HG02763 (cell line): ENCODE measurements around the gene KRTAP10-8.
"Not testable (repeated sequence)": the region's sequence is repeated elsewhere in the genome, so short reads cannot be mapped to it uniquely, and the experiment has no call there.

ENCODE experiments used
- ATAC-seq: cut with Tn5 transposase; IDR thresholded peaks from one replicate; pipeline ENCODE4 v1.9.1; 2021; ENCODE audit warnings: mild to moderate bottlenecking, moderate library complexity; ENCODE audit not compliant: unreplicated experiment

Gene KRTAP10-8

GRCh38 chr21:44616591-44616926 is 4.7 kb downstream of the KRTAP10-8 start:
- ATAC-seq: no peak

DNA sequence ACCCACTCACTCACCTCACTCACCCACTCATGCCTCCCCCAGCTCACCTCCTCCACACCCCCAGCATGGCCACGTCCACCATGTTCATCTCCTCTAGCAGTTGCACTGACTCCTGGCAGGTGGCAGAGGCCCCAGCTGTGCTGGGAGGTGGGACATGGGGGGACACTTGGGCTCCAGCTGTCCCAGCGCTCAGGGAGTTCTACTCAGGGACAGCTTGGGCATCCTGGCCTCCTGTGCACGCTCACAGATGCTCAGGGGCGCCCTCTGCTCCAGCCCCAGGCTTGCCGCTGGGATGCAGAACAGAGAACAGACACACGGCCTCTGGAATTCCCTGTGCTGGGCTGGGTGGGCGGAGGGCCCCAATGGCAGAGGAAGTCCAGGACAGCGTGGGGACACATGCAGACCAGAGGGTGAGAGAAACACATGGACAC is 5.2 kb downstream of the KRTAP10-8 start:
- no peak for ATAC-seq

DNA sequence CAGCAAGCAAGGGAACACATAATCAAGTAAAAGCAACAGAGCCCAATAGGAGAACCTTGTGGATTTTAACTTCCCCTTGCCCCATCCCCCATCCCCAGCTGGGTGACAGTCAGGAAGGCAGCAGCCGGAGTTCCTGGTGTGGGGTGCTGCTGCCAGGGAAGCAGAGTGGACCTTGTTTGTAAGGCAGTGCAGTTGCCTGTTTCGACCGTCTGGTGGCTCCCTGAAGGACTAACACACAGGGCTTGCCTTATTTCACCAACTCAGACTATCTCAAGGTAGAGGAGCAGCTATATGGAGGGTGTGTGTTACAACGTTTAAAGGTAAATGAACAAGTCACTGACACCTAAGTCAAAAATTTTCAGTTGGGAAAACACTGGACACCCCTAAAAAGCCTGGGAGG is 6.6 kb downstream of the KRTAP10-8 start:
- ATAC-seq: no peak

DNA sequence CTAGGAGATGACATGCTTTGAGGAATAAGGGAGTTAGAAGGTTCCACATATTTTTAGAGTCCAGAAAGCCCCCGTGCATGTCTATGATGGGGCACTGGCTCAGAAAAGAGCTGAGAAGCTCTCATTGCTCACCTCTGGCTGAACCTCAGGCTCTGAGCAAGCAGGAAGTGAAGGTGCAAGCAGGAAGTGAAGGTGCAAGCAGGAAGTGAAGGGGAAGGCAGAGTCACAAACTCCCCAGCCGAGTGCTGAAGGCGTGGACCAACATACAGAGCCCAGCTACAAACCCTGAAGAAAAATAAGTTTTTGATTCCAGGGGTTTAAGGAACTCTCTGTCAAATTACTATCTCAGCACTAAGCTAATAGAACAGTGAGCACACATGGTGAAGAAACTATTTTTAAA is 7.0 kb downstream of the KRTAP10-8 start:
- no peak for ATAC-seq

DNA sequence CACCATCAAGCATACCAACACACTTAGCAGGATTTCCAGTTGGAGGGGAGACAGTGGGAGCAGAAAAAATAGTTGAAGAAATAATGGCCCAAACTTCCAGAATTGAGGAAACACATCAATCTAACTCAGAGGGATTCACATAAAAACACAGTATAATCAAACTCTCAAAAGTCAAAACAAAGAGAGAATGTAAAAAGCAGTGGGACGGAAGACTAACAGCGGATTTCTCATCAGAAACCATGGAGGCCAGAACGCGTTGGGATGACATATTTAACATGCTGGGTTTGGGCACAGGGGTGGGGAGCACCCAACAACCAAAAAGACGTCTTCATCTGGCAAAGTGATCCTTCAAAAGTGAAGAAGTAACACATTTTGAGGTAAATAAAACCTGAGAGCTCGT is 8.0 kb downstream of the KRTAP10-8 start:
- ATAC-seq: no peak

DNA sequence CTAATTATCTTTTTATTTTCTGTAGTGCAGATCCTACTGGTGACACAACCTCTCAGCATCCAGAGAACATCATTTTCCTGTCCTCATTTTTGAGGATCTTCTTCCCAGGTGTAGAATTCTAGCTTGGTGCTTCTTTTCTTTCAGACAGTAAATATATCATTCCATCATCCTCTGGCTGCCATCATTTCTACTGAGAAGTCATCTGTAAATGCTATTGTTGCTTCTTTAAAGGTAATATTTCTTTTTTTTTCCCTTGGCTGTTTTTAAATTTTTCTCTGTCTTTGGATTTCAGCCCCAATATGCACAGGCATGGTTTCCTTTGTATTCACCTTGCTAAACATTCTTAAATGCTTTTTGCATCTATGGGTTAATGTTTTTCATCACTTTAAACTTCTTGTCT is 11.7 kb downstream of the KRTAP10-8 start:
- no peak for ATAC-seq

DNA sequence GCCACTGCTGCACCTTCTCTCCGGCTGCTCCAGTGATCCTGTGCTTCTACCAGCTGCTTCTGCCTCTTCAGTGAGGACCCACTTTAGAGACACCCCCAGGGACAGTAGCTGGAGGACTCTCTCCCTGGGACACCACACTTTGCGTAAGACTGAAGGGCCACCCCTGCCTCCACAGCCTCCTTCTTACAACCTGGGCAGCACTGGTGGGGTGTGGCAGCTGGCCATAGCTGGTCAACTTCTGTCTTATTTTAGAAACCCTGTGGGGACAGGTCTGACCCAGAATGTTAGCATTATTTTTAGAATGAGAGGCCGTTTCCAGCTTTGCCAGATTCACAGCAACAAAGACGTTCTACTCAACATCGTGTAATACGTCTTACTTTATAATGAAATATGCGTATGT is 13.9 kb downstream of the KRTAP10-8 start:
- no peak for ATAC-seq

DNA sequence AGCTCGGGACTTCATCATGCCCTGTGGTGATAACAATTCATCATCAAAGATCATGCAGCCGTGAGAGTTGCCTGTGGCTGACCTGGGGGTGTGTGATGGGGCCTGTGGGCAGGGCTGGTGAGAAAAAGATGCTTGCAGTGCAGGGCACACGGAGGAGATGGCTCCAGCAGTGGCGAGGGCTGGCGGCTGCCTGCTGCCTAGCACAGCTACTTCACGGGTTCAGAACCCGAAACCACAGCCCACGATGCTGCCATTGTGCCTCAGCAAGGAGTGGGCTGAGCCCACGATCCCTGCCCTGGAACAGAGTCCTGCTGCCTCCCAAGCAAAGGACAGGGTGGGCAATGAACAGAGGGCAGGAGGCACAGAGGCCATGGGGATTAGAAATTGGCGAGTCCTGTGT is 14.4 kb downstream of the KRTAP10-8 start:
- no peak for ATAC-seq

GRCh38 chr21:44626673-44627143 is 14.8 kb downstream of the KRTAP10-8 start, which contains the start of gene KRTAP10-9:
Gene KRTAP10-9, plus strand, starts transcription at chr21:44627093. Its CDS starts 79 bp downstream, at chr21:44627172.
- no peak for ATAC-seq

DNA sequence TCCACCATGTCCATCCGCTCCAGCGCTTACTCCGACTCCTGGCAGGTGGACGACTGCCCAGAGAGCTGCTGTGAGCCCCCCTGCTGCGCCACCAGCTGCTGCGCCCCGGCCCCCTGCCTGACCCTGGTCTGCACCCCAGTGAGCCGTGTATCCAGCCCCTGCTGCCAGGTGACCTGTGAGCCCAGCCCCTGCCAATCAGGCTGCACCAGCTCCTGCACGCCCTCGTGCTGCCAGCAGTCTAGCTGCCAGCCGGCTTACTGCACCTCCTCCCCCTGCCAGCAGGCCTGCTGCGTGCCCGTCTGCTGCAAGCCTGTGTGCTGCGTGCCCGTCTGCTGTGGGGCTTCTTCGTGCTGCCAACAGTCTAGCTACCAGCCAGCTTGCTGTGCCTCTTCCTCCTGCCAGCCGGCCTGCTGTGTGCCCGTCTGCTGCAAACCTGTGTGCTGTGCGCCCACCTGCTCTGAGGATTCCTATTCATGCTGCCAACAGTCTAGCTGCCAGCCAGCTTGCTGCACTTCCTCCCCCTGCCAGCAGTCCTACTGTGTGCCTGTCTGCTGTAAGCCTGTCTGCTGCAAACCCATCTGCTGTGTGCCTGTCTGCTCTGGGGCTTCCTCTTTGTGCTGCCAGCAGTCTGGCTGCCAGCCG is 15.4 kb downstream of the KRTAP10-8 start:
- ATAC-seq: not testable (repeated sequence)

DNA sequence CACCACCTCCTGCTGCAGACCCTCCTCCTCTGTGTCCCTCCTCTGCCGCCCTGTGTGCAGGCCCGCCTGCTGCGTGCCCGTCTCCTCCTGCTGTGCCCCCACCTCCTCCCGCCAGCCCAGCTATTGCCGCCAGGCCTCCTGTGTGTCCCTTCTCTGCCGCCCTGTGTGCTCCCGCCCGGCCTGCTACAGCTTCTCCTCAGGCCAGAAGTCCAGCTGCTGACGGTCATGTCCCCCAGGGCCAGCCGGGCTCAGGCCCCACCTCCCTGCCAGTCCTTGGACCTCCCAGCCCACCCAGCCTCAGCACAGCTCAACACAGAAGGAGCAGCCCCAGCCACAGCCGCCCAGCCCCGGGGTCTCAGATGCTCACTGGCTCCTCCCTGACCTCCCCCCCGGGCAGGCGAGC is 16.0 kb downstream of the KRTAP10-8 start:
- ATAC-seq: not testable (repeated sequence)

DNA sequence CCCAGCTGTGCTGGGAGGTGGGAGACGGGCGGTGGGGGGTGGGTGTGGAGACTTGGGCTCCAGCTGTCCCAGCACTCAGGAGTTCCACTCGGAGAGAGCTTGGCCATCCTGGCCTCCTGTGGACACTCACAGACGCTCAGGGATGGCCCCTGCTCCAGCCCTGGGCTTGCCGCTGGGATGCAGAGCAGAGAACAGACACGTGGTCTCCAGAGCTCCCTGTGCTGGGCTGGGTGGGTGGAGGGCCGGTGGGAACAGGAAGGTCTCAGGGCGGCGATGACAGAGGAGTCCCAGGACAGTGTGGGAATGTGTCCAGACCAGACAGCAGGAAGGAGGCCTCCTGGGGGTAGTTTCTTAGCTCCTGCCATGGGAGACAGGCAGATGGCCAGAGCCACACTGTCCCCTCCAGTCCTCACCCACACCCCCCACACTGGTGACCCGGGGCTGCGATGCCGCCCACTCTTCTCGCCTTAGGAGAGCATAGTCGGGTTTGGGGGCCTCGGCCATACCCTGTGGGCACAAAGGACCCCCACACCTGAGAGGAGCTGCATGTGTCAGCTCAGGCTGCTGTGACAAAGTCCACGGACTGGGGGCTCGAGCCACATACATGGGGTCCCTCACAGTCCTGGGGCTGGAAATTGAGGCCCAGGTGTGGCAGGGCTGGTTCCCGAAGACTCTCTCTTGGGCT is 17.0 kb downstream of the KRTAP10-8 start:
- no peak for ATAC-seq

- no peak for ATAC-seq
Measured at GRCh38 chr21:44630440-44630839, 18.6 kb downstream of the KRTAP10-8 start.

- no peak for ATAC-seq
Measured at GRCh38 chr21:44632067-44632466, 20.2 kb downstream of the KRTAP10-8 start.

GRCh38 chr21:44636209-44637017 is 24.5 kb downstream of the KRTAP10-8 start:
- ATAC-seq: no peak

DNA sequence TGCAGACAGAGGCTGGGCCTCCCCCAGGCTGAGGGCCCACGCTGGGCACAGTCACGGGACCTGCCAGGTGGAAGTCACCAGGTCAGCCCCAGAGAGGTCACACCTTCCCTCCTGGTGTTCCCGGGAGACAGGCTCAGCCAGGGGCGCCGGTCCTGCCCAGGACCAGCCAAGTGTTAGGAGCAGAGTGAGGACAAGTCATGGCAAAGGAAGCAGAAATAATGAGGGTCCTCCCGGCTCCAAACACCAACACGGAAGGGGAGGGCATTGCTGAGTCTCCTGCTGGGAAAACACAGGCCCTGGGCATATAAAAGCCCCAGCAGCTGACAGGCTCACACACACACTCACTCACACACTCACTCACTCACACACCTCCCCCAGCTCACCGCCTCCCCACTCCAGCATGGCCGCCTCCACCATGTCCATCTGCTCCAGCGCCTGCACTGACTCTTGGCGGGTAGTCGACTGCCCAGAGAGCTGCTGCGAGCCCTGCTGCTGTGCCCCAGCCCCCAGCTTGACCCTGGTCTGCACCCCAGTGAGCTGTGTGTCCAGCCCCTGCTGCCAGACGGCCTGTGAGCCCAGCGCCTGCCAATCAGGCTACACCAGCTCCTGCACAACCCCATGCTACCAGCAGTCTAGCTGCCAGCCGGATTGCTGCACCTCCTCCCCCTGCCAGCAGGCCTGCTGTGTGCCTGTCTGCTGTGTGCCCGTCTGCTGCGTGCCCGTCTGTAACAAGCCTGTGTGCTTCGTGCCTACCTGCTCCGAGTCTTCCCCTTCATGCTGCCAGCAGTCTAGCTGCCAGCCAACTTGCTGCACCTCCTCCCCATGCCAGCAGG is 25.4 kb downstream of the KRTAP10-8 start, which contains the start of gene KRTAP10-10:
Gene KRTAP10-10 (plus strand): TSS at position 339 of the 833 bp plus-strand sequence. CDS start 62 bp downstream, at position 401.
- no peak for ATAC-seq

DNA sequence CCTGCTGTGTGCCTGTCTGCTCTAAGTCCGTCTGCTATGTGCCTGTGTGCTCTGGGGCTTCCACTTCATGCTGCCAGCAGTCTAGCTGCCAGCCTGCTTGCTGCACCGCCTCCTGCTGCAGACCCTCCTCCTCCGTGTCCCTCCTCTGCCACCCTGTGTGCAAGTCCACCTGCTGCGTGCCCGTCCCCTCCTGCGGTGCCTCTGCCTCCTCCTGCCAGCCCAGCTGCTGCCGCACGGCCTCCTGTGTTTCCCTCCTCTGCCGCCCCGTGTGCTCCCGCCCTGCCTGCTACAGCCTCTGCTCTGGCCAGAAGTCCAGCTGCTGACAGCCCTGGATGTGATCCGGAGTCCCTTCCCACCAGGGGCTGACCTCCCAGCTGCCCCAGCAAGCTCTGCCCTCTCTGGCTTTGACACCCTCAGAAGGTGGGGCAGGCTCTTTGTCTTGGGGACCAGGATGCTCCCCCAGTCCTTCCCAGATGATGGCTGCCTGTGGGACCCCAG is 26.0 kb downstream of the KRTAP10-8 start:
- not testable (repeated sequence) for ATAC-seq

DNA sequence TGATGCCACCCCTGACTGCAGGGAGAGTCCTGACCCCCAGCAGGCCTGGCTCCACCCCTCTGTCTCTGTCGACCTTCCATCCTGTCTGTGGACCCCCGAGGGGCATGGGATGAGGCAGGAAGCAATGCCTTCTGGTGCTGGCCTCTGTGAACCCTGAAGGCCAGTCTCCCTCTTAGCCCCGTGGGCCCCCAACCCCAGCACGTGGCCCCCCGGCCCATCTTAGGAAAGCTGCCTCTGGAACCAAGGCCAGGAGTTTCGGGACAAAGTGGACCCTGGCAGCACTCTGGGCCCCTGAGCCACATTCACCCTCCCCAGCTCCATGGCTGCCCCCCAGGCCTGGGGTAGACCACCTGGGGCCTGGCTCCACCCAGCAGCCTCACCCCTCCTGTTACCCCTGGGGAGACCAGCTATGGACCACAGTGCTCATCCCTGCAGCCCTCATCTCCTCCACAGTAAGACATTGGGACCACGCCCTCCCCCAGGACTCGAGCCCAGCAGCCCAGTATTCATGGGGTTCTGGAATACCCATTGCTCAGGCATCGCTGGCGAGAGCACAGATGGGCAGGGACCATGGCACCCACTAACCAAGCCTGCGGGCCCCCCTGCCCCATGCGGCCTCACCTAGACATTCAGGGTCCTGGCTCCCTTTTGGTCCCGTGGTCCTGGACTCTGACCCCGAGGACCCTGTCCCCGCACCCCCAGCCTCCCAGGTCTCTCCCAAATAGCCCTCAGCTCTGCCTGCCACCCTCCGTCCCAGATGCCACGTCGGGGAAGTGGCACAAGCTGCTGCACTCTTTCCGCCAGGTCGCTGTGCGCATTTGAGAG is 26.8 kb downstream of the KRTAP10-8 start:
- not testable (repeated sequence) for ATAC-seq

DNA sequence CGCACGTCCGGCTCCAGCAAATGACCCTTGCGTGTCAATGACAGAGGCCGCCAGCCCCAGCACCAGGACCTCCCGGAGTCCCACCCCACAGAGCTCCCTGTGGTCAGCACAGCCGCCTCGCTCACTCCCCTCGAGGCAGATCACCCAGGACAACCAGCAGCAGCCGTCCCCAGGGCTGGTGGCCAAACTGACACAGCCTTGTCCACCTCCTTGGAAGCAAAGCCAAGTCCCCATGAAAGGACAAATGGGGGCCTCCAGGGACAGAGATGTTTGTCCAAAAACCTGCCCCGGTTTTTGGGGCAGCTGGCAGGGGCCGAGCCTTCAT is 27.4 kb downstream of the KRTAP10-8 start:
- ATAC-seq: no peak

DNA sequence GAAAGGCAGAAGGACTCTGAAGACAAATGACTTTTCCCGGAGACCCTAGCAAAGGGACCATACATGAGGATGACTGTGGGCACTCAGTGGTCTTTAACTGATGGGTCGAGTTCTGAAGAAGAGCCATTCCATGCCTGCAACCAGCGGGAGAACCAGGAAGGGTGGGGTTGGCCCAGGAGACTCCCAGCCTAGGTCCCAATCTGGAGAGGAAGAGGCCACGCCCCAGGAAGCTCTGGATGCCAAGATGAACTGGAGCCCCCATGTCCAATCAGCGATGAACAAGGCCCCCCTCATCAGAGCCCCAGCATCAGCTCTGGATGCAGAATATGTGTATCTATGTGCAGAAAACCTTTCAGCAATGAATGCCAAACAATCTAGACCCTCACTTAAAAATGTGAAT is 28.9 kb downstream of the KRTAP10-8 start:
- ATAC-seq: no peak
